ENCODE results near the gene FRAS1.

- TF ChIP-seq CTCF (conservative IDR thresholded peaks at IDR 0.05) (no peak), EZH2 (IDR thresholded peaks at IDR 0.05; ENCODE audit: low read depth) (no peak)
Observed at GRCh38 chr4:78460368-78460767, 403.2 kb downstream of the FRAS1 start.
